ENCODE data around the gene LARGE1.
A peak's percentile ranks its signal among the peaks of the same experiment; 100 is the strongest.

Gene LARGE1

DNA sequence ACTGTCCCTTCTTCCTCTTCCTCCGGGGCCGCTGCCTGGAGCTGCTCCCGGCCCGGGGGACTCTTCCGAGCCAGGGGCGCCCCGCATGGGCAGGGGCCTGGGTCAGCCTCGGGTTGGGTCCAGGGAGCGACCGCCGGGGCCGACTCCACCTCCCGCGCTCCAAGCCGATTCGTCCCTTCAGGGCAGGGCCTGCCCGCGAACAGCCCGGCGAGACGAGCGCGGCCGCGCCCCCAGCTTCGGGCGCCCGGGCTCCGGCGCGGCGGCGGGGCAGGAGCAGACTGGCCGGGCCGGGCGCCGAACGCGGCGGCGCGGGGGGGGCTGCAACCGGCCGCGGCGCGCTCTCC lies at the start of gene LARGE1:
Gene LARGE1 (minus strand): TSS at position 280 of the 344 bp plus-strand sequence.
- DNase-seq = peak in 15 of 51 donors; percentile 14 to 50 (median 32)

DNA sequence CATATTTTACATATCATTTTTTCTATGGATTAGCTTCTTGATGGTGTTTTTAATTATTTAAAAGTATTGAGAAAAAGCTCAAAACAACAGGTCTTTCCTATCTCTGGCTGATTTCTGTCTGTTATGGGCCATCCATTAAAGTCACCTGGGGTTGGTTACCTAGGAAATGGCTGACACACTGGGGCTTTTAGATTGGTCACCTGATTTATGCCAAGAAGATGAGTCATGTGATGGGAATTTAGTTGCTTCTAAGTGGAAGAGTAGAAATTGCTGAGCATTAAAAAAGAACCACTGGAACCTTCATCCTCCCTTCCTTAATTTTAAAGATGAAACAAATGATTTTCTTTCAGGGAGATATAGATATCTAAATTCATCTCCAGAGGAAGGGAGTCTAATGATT lies 48.8 kb upstream of the LARGE1 start:
- DNase-seq = no peak

DNA sequence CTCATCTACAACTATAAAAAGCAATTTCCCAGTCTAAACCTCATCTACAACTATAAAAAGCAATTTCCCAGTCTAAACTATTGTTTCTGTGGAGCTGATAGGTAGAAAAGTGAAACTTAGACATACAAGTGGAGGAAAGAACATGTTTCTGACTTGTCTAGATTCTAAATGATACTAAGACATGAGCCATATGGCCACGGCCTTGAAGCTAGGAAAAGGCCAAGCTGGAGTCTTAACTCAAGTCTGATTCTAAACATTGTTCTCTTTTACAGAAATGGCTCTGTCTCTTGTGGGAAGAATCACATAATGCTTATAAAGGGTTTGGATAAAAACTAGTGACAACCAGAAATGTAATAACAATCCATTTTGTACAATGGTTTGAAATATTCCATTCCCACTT lies 43.8 kb upstream of the LARGE1 start:
- no peak for DNase-seq

DNA sequence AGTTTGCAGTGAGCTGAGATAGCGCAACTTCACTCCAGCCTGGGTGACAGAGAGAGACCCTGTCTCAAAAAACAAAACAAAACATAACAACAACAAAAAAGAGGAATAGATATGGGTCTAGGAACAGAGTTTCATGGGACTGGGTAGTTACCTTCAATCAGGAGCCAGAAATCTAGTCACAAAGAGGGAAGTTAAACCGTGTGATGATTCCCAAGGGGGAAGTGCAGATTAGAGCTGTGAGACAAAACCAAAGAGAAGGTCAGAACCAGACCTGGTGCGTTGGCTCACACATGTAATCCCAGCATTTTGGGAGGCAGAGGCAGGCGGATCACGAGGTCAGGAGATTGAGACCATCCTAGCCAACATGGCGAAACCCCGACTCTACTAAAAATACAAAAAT lies 42.1 kb upstream of the LARGE1 start:
- no peak for DNase-seq

DNA sequence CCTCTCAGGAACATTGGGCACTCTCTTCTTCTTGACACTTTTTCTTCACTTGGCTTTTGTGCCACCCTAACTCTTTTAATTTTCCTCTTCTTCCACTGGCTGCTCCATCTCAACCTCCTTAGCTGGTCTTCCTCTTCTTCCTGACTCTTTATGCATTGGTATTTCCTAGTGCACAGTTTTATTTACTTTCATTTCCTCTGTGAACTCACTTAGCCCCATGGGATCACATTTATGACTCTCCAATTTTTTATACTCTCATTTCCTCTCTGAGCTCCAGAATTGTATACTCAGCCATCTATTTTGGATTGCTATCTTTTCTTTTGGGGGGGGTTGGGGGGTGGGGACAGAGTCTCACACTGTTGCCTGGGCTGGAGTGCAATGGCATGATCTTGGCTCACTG lies 38.5 kb upstream of the LARGE1 start:
- no peak for DNase-seq

DNA sequence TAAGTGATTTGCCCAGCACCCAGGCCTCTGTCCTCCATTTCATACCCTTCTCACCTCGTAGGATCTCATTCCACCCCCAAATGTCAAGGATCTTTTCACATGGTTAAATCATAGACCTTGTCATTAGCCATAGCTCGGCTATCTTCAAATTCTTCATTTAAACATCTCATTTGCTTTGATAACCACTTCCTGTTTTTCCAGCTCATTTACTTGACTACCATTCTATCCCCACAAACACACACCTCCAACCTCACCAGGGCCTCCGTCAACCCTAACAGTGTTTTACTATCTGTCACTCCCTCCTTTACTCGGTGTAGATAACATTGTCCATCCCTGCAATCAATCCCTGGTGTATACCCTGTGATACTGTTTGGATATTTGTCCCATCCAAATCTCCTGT lies 36.8 kb upstream of the LARGE1 start:
- DNase-seq = no peak

DNA sequence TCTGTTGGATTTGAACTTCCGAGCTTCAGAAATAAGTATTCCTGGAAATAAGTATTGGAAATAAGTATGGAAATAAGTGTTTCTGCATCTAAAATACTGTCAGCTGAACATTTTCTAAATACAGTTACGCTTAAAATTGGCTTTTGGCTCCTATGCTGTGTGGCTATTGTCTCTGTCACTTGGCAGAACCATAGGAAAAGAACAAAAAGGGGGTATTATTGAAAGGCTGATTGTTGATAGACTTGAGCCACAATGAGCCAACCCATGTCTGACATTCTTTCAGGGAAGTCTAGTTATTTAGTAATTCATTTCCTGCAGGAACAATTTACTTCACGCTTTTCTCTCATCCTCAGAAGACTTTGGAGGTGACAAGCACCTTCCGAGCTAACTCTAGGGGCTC lies 32.5 kb upstream of the LARGE1 start:
- DNase-seq = peak in 2 of 51 donors; percentile 3 to 21

DNA sequence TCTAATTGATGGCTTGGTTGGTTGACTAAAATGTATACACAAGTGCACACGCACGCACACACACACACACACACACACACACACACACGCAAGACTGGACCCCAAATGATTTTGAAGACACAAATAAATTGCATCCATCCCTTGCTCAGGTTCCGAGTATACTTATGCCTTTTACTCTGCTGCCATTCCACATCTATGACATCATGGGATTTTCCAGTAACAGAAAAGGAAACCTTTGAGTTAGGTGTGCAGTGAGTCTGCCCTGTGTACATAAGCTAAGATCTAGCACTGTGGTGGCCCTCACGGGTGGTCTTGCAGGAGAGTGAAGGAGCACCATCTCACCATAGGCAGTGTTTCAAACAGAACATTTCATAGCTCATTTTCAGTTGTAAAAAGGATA lies 20.5 kb upstream of the LARGE1 start:
- no peak for DNase-seq

DNA sequence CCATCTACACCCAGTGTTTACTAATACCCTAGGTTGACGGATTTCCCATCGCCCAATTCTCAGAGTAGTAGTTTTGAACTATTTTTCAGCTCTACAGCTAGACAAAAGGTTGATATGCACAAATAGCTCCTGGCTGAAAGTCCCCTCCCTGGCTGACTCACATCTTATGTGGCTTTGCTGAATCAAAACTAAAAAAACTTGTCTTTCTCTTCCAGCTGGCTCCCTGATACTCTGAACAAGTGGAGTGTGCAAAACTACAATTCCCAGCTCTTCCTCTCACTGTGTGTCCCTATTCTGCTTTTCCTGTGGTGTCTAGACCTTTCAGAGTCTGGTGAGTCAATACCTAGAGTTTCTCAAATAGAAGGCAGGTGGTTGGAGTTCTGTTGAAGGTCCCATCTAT lies 12.7 kb upstream of the LARGE1 start:
- no peak for DNase-seq

DNA sequence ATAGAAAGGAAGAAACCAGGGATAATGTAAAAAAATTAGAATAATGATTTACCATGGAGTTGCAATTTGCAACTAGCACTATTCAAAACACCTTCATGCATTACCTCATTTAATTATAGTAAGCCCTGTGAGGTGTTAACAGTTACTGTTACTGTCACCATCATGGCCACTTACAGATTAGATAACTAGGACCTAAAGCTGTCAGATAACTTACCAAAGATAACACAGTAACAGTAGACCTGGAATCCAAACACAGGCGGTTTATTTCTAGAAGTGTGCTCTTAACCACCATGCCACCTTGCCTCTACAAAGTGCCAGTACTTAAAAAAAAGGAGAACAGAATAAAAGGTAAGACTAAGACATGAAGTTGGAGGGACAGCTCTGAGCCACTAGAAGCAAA lies 11.1 kb upstream of the LARGE1 start:
- no peak for DNase-seq

DNA sequence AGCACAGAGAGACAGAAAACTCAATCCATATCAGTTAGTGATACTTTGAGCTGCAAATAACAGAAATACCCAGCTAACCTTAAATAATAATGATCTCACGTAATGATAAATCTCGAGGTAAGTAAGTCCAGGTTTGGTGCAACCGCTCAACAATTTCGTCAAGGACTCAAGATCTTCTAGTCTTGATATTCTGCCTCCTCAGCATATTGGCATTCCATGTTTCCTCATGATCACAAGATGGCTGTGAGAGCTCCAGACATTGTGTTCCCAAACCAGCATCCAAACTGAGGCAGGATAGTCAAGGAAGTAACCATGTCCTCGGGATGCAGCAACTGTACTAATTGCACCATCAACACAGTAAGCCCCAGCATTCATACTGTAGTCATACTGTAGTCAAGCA lies 7.5 kb upstream of the LARGE1 start:
- DNase-seq = no peak

DNA sequence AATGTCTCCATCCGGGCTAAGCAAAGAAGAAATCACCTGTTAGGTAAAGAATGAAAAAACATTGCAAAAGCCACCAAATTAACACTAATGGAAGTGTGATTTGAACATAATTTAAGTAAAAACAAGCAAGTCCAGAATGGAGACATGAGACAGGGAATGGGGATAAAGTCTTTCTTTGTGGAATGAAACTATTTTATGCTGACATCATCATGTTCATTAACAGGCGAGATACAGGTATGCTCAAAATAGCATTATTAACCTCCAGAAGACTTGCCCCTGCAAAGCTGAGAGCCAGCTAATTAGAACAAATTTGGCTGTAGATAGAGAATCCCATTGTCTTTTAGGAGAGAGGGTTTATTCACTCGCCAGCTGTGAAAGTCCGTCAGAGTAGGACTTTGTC lies 4.9 kb upstream of the LARGE1 start:
- DNase-seq = no peak

DNA sequence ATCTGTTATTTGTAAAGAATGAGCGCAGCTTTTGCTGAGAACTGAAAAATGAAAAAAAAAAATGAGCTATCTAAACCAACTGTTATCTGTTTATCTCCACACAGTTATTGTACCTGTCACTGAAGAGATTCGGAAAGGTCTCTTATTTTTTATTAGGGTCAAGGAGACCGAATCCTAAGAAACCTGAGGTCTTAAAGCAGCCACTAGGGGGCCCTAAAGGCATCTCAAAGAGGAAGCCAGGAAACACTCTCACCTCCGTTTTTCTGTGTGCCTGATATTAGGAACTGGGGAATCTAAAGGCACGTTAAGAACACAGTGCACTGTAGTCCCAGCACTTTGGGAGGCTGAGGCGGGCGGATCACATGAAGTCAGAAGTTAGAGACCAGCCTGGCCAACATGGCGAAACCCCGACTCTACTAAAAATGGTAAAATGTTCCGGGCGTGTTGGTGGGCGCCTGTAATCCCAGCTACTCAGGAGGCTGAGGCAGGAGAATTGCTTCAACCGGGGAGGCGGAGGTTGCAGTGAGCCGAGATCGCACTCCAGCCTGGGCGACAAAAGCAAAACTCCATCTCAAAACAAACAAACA lies 3.5 kb upstream of the LARGE1 start:
- peak in 34 of 51 donors; percentile 0 to 68 (median 21) for DNase-seq

DNA sequence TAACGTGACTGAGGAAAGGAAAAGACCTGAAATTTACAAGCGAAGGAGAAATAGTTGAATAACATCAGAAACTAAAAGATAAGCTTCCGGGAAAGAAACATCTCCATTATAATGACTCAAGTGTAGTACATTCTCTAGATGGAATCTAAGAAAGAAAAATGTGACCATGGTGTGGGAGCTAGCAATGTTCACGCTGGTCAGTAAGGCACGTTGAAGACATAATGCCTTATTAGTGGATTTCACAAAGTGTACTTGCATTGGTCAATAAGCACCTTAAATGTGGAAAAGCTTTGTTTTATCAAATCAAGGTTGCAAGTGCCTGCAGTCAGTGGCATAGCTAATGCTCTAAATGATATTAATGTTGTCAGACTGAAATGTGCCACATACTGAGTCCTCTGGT lies 2.8 kb upstream of the LARGE1 start:
- no peak for DNase-seq

DNA sequence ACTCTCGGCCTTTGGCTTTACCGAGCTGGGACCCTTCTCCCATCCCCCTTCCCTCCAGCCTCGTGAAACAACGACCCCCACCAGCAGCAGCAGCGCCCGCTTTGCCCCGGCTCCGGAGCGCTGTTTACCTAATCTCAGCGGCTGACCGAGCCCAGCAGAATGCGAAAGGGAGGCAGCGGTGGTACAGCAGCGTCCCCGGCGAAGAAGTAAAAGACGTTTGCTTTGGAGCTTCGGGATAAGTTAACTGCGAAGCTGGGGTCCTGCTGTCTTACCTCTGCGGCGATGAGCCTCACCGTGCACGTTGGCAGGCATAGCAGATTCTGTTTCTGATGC lies 2.0 kb upstream of the LARGE1 start:
- DNase-seq = peak in 29 of 51 donors; percentile 11 to 61 (median 30)

DNA sequence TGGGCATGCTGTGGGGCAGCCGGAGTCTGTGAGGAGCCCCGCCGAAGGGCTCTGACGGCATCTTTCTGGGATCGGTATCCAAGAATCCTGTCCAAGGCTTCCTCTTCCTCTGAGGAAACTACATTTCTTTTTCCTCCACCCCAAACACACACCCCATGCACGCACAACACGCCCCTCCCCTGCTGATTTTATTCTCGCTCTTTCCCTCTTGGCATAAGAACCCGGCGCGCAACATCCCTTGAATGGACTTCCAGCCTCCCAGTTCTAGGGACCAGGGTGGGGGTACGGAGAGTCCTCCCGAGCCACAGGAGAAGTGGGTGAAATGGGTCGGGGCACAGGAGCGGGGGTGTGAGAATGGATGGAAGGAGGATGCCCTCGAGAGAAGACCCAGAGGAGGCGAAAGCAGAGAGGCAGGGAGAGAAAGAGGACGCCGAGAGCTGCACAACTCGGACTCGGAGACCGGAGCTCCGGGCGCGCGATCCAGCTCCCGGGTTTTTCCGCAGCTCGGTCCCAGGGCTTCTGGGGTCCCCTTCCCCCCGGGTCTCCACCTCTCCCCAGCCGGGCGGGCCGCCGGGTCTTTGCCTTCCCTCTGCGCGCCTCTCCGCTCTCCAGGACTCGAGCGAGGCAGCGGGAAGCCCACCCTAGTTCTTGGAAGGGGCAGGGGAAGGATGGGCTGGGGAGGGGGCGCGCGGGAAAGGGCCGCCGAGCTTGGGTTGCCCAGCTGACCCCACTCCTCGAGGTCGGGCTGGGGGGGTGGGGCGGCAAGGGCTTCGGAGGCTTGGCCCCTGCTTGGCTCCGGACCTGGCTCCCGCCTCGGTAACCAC lies 1.5 kb upstream of the LARGE1 start:
- DNase-seq = peak in 44 of 51 donors; percentile 25 to 84 (median 55)

DNA sequence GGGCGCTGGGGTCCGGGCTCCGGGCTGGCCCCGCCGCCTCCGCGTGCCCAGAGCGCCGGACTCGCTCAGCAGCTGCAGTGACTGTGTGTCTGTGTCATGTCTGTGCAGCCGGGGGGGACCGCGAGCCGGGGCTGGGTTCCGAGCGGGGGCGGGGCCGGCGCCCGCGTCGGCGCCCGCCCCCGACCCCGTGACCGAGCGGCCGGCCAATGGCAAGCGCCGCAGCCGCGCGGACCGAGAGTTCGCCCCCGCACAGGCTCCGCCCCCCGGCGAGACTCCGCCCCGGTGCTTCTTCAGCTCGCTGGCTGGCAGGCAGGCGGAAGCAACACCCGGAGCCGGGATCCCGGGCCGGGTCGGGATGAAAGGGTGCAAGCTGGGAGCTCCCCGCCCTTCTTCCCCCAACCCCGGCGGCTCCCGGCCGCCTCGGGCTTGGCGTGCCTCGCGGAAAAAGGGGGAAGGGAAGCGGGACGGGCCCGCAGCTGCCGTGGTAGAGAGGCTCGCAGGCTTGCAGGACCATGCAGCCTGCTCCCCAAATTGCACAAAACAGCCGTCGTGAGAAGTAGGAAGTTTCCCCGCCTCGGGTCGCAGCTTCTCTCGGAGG lies 750 bp upstream of the LARGE1 start:
- DNase-seq = peak; percentile 67 to 99 (median 97)

DNA sequence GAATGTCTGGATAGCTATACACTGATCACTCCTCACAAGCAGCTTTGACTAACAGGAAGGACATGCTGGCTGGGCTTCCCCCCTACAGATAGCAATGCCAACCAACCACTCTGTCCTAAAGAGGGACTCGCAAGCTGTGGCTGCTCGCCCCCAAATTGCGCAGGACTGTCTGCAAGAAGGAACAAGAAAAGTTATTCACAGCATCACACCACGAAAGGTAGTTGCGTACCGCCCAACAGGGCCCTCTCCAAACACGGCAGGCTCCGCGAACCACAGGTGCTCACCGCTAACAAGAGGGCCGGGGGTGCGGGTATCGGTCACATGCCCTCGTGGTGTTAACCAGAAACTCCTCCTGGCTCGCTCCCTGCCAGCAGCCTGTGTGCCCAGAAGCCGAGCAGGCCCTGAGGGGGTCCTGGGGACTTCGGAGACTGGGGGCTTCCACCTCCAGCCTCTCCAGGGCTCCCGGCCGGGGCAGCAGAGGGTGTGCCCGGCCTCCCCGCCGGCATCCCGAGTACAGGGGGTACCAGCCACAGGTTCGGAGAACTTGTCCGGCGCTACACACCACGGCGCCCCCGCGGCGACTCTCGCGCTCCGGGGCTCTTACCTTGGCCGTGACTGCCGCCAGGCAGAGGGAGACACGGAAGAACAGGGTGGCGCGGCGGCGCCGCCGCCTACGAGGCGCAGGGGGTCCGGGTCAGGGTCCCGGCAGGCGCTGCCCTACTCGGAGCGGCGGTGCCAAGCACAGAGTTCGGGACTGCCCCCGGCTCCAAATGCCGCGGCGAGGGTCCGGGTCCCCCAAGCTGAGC lies 682 bp downstream of the LARGE1 start:
- DNase-seq = peak in 28 of 51 donors; percentile 4 to 50 (median 27)

DNA sequence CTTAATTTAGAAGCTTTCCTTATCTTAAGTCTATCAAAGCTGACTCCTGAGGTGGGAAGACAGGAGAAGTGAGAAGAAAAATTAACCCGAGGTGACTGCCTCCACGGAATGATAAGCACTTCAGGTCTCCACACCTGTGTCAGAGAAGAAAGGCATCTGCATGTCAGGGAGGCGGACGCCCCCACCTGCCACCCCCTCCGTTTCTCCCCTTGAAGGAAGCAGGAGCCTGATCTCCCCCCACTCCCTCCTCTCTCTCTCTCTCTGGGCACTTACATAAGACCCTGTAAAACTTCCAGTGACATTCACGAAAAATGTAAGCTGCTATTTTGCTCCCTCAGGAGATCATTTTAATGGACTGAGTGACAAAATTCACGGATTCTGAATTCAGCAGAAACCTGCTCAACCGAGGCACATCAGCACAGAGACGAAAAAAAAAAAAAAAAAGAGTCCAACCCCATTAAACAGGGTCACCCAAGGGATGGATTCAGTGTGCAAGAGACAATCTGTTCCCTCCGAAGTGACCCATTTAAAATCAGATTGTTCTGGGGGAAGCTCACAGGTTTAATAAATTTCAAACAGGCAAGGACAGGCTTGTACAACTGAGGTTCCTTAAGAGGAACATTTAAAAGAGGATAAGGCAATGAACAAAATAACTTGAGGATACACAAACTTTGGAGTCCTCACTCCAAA lies 1.5 kb downstream of the LARGE1 start:
- no peak for DNase-seq

DNA sequence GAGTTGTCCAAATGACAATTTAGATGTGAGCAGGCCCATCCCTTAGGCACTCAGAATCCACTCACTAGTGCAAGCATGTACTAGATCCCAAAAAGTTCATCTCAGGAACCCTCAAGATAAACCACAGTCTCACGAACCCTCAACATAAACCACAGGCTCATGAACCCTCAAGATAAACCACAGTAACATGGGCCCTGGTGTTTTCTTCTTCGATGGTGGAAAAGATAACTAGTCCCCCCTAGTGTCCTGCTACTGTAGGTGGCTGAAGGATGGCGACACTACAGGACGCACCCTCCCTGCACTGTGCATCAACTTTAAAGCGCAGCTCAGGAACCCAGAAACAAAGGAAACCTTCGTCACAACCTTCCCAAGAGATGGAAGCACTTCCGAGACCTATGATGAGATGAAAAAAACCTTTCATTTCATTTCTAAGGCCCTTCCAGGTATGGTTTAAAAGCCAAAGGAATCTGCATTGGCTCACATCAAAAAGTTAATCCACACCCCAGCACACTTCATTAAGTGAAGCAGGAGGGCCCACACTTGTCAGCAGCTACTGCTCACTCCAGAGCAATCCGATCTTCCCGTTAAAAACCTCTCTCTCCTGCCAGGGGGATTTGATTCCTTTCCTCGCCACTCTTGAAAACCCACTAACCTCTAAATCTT lies 2.4 kb downstream of the LARGE1 start:
- DNase-seq = peak in 1 of 51 donors; percentile 14

DNA sequence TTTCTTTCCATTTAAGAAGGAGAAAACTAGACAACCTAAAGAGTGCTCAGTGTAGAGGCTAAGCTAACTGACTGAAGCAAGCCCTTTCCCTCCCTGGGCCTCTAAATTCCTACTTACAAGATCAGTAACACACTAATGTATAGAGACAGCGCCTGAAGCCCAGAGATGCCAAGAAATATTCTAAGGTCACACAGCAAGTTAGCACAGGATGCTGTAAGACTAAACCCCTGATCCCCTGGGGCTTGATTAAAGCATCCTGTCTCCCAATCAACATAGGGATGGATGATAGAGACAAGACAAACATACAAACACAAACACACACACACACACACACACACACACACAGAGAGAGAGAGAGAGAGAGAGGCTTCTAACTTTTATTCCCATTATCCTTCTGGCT lies 5.6 kb downstream of the LARGE1 start:
- DNase-seq = no peak

Data from hypothalamus (tissue), 51 donors.